Neural cell (in vitro differentiated cells): ENCODE measurements around the gene CLCA1.

Experiments used
- CTCF ChIP-seq: fragments of 450-650 bp; IDR thresholded peaks from 2 replicates; pipeline ENCODE4 v1.5.1; 2014; ENCODE audit warnings: antibody characterized with exemption, mild to moderate bottlenecking, moderate library complexity; ENCODE audit not compliant: poor library complexity, severe bottlenecking
- EZH2 ChIP-seq: fragments of 200-600, 300-800 bp; shearing (Covaris generic), sonication (generic); IDR thresholded peaks from 2 replicates; pipeline ENCODE4 v1.6.1; 2014; ENCODE audit warnings: antibody characterized with exemption, low read length, borderline replicate concordance, mild to moderate bottlenecking; ENCODE audit not compliant: insufficient read depth, poor library complexity, severe bottlenecking
- MXI1 ChIP-seq: fragments of 450-650 bp; conservative IDR thresholded peaks from 2 replicates; pipeline ENCODE4 v1.6.1; 2014; ENCODE audit warnings: antibody characterized with exemption, mild to moderate bottlenecking; ENCODE audit not compliant: poor library complexity, severe bottlenecking
- POLR2AphosphoS5 ChIP-seq: IDR thresholded peaks from 2 replicates; pipeline ENCODE4 v1.6.1; 2012
- REST ChIP-seq: IDR thresholded peaks from 2 replicates; pipeline ENCODE4 v1.6.1; 2012; ENCODE audit warnings: borderline replicate concordance
- SMC3 ChIP-seq: fragments of 450-650 bp; conservative IDR thresholded peaks from 2 replicates; pipeline ENCODE4 v1.6.1; 2014; ENCODE audit warnings: antibody characterized with exemption, mild to moderate bottlenecking, moderate library complexity; ENCODE audit not compliant: poor library complexity
- TAF1 ChIP-seq: IDR thresholded peaks from 2 replicates; pipeline ENCODE4 v1.6.1; 2012; ENCODE audit warnings: low read depth

GRCh38 chr1:86436041-86436440 is 32.7 kb upstream of the CLCA1 start:
- TF ChIP-seq REST (no peak), EZH2 (no peak), CTCF (no peak), SMC3 (no peak), MXI1 (no peak), TAF1 (no peak), POLR2AphosphoS5 (peak; percentile 37)
